Measurements from ENCODE around the gene TRIM24.
A peak's percentile ranks its signal among the peaks of the same experiment; 100 is the strongest.
"Not testable (repeated sequence)": the region's sequence is repeated elsewhere in the genome, so short reads cannot be mapped to it uniquely, and the experiment has no call there.

Gene TRIM24

GRCh38 chr7:138460176-138460648 lies at the start of gene TRIM24:
Gene TRIM24, plus strand, starts transcription at chr7:138460259. Its CDS starts 290 bp downstream, at chr7:138460549.
- DNase-seq (ENCODE audit: low read depth in 2 of 2) = no peak

- not testable (repeated sequence) for DNase-seq (ENCODE audit: low read depth in 2 of 2)
Observed at GRCh38 chr7:138412077-138412476, 48.0 kb upstream of the TRIM24 start.

GRCh38 chr7:138412921-138413320 lies 47.1 kb upstream of the TRIM24 start:
- not testable (repeated sequence) for DNase-seq (ENCODE audit: low read depth in 2 of 2)

- DNase-seq (ENCODE audit: low read depth in 2 of 2) = no peak
Observed at GRCh38 chr7:138417078-138417700, 42.9 kb upstream of the TRIM24 start.

- no peak for DNase-seq (ENCODE audit: low read depth in 2 of 2)
Observed at GRCh38 chr7:138417764-138418163, 42.3 kb upstream of the TRIM24 start.

GRCh38 chr7:138418403-138418802 lies 41.7 kb upstream of the TRIM24 start:
- DNase-seq (ENCODE audit: low read depth in 2 of 2) = not testable (repeated sequence)

GRCh38 chr7:138425026-138425425 lies 35.0 kb upstream of the TRIM24 start:
- no peak for DNase-seq (ENCODE audit: low read depth in 2 of 2)

- no peak for DNase-seq (ENCODE audit: low read depth in 2 of 2)
Observed at GRCh38 chr7:138429577-138430250, 30.3 kb upstream of the TRIM24 start.

GRCh38 chr7:138431517-138431916 lies 28.5 kb upstream of the TRIM24 start:
- no peak for DNase-seq (ENCODE audit: low read depth in 2 of 2)

GRCh38 chr7:138433583-138434443 lies 26.2 kb upstream of the TRIM24 start:
- DNase-seq (ENCODE audit: low read depth in 2 of 2) = no peak

- DNase-seq (ENCODE audit: low read depth in 2 of 2) = no peak
Observed at GRCh38 chr7:138434597-138435019, 25.5 kb upstream of the TRIM24 start.

- no peak for DNase-seq (ENCODE audit: low read depth in 2 of 2)
Observed at GRCh38 chr7:138435231-138435919, 24.7 kb upstream of the TRIM24 start.

GRCh38 chr7:138436388-138436787 lies 23.7 kb upstream of the TRIM24 start:
- no peak for DNase-seq (ENCODE audit: low read depth in 2 of 2)

- DNase-seq (ENCODE audit: low read depth in 2 of 2) = no peak
Observed at GRCh38 chr7:138440460-138440859, 19.6 kb upstream of the TRIM24 start.

GRCh38 chr7:138442822-138443221 lies 17.2 kb upstream of the TRIM24 start:
- DNase-seq (ENCODE audit: low read depth in 2 of 2) = no peak

GRCh38 chr7:138449580-138449979 lies 10.5 kb upstream of the TRIM24 start:
- peak in 1 of 2 donors; percentile 6 for DNase-seq (ENCODE audit: low read depth in 2 of 2)

GRCh38 chr7:138455609-138456008 lies 4.5 kb upstream of the TRIM24 start:
- DNase-seq (ENCODE audit: low read depth in 2 of 2) = no peak

- DNase-seq (ENCODE audit: low read depth in 2 of 2) = no peak
Observed at GRCh38 chr7:138456220-138456619, 3.8 kb upstream of the TRIM24 start.

GRCh38 chr7:138458576-138459412 lies 1.3 kb upstream of the TRIM24 start:
- DNase-seq (ENCODE audit: low read depth in 2 of 2) = no peak

GRCh38 chr7:138459413-138460175 lies 465 bp upstream of the TRIM24 start:
- peak; percentile 95 to 97 for DNase-seq (ENCODE audit: low read depth in 2 of 2)

Measured in stimulated activated CD8-positive, alpha-beta memory T cell treated with anti-CD3 and anti-CD28 coated beads, Interleukin-7, amount 100 ng/mL, for 4 hours (primary cell).